Activated CD4-positive, alpha-beta T cell treated with anti-CD3 and anti-CD28 coated beads, Interleukin-2, amount 50 U/mL, for 24 hours (primary cell): ENCODE data around the gene UFD1.

Experiments
- DNase-seq, 2 donors: peaks; one replicate each; pipeline ENCODE4 v3.0.0-alpha.2; 2020; ENCODE audit warnings: low read depth in 1 of 2, low spot score in 1 of 2

The UFD1 gene

DNA sequence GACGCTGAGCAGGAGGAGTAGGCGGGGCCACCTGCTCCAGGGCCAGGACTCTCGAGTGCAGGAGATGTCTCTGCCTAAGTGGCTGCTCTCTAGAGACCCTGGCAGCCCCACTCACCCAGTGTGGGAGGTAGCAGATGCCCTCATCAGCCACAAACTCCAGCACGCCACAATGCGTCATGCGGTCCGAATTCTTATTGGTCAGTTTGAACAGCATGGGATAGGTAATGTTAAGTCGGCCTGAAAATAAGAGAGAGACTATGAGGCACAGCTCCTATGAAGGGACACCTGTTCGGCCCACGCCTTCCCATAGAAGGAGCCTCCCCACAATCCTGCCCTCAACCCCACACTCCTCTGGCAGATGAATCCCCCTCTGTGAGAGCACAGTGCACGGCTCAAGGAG, 7.4 kb downstream of the UFD1 start:
- DNase-seq = no peak

DNA sequence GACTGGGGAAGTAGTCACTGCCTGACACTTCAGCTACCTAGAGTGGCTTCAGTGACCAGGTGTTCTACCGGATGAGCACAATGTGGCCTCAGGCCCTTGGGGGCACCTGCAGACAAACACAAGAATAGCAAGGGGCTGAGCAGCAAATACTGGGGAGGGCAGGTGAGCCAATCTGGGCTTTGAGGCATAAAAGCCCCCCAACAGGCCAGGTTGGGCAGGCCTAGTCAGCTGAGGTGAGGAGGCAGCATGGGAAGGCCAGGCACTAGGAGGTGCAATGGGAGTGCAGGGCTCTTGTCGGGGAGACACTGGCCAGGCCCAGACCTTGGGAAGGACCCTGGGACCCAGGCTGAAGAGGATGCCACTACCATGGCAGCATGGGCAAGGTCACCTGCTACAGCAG, 9.0 kb downstream of the UFD1 start:
- no peak for DNase-seq

GRCh38 chr22:19469421-19469820, 9.6 kb downstream of the UFD1 start:
- DNase-seq = no peak

DNA sequence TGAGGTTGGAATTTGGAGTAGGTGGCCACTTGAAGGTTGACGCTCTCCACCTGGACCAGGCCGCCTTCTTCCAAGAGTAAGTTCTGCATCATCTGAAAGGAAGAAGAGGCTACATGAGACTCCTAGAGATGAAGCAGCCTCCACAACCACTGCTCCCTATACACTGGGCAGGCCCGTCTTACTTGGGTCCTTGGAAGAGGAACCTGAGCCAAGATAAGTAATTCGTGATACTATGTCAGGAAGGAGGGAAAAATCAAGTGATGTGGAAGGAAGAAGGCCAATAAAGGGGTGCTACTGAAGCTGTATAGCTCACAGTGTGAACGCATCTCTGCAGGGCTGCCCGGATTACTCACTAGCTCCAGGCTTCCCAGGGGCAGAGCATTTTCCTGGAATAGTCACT, 11.1 kb downstream of the UFD1 start:
- no peak for DNase-seq

GRCh38 chr22:19466848-19467752, 11.9 kb downstream of the UFD1 start:
- no peak for DNase-seq

DNA sequence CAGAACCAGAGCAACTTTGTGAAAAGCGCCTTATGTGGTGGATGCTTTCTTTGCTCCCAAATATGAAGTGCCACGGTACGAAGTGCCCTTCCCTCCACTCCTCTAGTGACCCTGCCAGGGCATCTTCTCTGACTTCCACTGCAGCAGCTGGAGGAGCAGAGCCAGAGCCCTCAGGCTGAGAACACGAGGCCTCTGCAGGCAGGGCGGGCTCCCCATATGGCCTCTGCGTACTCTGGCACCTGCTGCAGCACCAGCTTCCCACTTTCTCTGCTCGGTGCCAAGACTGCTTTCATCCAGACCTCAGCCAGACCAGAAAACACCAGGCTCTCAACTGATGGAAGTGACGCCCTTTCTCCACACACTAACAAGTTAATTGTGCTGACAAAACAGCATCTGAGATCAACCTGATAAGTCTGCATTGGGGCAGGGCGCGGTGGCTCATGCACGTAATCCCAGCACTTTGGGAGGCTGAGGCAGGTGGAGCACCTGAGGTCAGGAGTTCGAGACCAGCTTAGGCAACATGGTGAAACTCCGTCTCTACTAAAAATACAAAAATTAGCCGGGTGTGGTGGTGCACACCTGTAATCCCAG, 12.8 kb downstream of the UFD1 start:
- DNase-seq = no peak

DNA sequence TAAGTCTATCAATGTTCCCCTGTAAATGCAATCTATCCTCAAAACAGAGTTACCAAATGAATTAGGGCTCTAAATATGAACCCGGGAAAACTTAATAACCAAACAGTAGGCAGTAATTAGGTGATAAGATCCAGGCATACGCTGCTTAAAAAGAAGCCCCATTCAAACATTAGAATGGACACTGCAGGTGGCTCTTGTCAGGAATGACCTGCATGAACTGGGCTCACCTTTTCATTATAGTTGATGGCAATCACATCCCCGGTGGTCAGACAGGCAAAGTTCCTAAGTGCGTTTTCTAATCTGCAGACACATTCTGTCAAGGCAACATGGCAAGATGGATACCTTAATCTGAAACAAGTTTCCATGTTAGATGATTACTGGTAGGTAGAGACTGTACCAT, 14.0 kb downstream of the UFD1 start:
- no peak for DNase-seq

GRCh38 chr22:19464546-19464945, 14.4 kb downstream of the UFD1 start:
- DNase-seq = no peak

- no peak for DNase-seq
Observed at GRCh38 chr22:19463491-19464469, 15.2 kb downstream of the UFD1 start.

GRCh38 chr22:19463008-19463407, 16.0 kb downstream of the UFD1 start:
- DNase-seq = no peak

GRCh38 chr22:19461506-19461905, 17.5 kb downstream of the UFD1 start:
- DNase-seq = no peak

GRCh38 chr22:19460036-19460435, 19.0 kb downstream of the UFD1 start:
- DNase-seq = no peak

DNA sequence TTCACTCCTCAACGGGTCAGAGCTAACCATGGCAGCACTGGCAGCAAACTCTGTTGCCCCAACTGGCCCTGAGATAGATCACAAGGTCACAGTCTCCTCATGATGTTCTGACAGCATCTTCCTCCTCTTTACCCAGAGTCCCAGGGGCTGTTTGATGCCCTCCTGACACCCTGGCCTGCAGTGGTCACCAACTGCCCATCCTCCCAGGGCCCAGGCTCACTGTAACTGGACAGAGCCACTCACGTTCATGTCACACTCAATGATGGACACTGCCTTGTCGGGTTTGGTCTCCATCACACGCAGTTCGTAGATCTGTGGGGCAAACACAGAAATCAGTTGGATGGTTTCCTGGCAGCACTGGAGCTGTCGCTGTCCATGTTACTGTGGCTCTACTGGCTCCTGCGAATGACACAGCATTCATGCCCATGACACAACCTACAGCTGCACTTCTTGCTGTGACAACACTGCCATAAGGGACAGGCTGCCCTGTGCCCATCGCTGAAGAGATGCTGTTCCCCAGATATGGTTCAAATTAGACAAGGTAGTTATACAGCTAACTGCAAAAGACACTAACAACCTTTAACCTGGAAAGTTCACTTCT, 21.1 kb downstream of the UFD1 start:
- no peak for DNase-seq

- DNase-seq = no peak
Observed at GRCh38 chr22:19456541-19456940, 22.5 kb downstream of the UFD1 start.

DNA sequence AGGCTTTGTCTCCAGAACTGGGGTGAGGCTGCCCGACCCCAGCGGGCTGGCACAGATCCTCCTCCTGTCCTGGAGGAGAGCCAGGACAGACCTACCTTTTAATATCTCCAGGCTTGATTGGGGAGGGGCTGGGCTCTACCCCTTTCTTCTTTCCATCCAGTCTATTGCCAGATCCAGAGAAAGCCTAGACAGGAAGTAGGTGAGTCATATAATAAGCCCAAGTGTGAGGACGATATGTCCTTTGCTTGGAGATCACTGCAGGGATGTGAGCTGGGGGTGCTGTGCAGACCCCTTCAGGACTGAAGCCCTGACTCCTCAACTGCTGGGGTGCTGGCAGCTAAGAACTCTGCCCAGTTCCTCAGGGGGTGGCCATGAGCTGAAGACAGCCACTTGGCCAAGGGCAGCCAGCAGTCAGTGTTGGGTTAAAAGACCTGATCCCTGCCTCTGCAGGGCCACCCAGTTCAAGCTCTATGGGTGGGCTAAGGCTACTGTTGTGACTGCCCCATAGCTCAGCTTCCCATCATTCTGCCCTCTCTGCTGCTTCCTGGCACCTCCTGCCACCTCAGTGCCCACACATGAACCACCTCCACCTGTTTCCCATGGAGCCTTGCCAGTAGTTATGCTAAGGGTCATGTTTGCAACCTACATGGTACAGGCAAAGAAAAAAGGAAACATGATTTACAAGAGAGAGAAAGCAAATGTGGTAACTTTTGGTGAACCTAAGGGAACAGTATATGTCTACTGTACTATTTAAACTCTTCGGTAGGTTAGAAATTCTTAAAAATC, 23.2 kb downstream of the UFD1 start:
- DNase-seq = no peak

DNA sequence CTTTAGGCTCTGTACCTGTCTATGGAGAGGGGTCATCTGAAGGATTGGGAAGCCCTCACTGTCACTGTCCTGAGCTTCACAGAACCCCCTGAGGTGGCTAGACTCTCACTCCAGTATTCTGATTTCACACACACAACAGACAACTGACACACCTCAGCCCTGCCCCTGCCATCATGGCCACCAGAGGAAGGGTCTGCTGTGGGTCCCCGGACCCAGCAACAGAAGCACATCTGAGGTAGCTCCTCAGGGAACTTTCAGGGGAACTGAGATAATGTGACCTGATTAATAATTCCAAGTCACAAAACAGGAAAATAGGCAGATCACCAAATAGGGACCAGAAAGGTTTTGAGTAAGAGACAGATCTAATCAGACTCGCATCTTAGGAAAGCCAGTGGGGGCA, 24.0 kb downstream of the UFD1 start:
- DNase-seq = no peak

DNA sequence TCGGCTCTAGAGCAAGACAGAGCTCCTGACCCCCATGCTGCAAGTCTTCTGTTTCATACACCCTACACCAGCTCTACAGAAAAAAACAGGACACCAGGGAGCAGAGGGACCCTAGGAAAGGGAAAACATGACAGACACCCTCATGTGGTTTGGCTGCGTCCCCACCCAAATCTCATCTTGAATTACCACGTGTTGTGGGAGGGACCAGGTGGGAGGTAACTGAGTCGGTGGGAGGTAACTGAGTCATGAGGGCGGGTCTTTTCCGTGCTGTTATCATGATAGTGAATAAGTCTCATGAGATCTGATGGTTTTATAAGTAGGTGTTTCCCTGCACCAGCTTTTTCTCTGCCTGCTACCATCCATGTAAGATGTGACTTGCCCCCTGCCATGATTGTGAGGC, 24.8 kb downstream of the UFD1 start:
- DNase-seq = no peak

DNA sequence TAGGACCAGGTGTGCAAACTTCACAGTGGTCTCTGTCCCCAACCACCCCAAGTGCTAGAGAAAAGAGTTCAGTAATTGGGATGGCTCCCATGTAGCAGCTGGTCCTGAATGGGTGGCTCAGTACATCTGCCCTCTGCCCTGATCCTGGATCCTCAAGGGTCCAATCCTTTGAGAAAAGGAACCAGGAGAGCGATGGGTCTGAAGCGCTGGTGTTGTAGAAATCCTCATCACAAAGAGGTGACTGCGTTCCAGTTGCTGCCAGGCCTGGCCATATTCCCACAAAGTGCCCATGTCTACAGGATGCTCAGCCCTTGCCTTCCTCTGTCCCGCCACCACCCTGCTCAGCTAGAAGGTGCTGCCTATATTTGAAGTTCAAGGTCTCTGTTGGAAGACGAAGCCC, 25.3 kb downstream of the UFD1 start:
- DNase-seq = no peak

GRCh38 chr22:19451570-19451969, 27.4 kb downstream of the UFD1 start:
- DNase-seq = no peak

DNA sequence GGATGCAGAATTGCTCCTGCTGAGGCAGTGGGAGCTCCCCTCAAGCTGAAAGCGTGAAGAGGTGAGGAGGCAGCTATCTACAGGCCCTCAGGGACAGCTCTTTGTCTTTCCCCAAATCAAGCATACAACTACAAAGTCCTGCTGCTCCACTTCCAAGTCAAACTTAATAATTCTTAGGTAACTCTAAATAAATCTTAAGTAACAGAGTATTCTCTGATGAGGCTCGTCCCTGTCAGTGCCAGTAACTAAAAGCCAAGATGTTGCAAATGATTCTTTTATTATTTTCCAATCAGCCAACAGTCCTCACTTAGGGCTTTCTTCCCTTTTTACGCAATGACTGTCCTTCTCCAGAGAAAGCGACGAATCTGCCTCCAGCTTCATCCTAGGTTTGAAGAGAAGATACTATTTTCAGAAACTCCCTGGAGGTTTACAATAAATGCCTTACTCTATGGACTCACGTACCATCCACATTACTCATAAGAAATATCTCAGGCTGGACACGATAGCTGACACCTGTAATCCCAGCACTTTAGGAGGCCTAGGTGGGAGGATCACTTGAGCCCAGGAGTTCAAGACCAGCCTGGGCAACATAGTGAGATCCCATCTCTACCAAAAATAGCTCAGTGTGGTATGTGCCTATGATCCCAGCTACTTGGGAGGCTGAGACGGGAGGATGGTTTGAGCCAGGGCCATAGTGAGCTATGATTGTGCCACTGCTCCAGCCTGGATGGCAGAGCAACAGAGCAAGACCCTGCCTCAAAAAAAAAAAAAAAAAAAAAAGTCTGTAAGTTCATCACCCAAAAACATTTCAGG, 28.4 kb downstream of the UFD1 start:
- no peak for DNase-seq
